Hypothalamus (tissue), 51 donors: ENCODE data around the gene MBLAC2.
A peak's percentile ranks its signal among the peaks of the same experiment; 100 is the strongest.

Source experiments
- DNase-seq, 51 donors: peaks; one replicate each; lab custom pipeline; 2025; lab: John Stamatoyannopoulos, UW

Gene MBLAC2

GRCh38 chr5:90472783-90473395 is 1.7 kb downstream of the MBLAC2 start:
- DNase-seq, result peak in 1 of 51 donors; percentile 50

DNA sequence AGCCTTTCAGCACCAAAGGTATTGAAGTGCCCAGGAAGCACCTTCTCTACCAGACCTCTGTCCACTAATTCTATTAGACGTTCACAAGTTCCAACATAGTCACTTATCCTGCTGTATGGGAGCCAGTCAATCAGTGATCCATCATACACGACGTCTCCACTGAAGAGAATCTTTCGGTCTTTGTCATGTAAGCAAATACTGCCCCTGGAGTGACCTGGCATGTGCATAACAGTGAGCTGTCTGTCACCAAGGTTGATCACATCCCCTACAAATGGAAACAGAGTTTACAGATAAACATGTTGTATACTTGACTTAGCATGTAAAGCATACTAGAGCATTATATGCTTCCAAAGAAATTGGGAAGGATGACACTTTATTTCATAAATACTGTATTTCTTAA is 13.3 kb downstream of the MBLAC2 start:
- DNase-seq, result no peak

GRCh38 chr5:90446961-90447360 is 27.6 kb downstream of the MBLAC2 start:
- no peak for DNase-seq

DNA sequence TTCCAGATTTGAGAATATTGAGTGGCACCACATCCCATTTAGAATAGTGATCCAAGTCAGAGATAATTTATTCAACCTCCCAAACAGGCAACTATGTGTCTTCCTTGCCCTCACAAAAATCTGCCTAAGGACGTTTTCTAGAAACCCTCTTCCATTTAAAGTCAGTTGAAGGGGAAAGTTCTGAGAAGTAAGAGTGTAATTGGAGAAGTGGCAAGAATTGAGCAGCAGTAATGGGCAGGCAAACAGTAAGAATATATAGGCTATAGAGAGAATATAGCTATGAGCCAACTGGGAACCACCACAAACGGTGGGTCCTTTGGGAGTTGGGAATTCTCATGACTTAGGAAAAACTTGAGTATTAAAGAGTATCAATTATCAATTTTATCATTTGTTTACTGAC is 33.9 kb downstream of the MBLAC2 start:
- no peak for DNase-seq

- DNase-seq, result no peak
Measured at GRCh38 chr5:90438100-90438499, 36.5 kb downstream of the MBLAC2 start.

GRCh38 chr5:90437663-90438062 is 36.9 kb downstream of the MBLAC2 start:
- no peak for DNase-seq

DNA sequence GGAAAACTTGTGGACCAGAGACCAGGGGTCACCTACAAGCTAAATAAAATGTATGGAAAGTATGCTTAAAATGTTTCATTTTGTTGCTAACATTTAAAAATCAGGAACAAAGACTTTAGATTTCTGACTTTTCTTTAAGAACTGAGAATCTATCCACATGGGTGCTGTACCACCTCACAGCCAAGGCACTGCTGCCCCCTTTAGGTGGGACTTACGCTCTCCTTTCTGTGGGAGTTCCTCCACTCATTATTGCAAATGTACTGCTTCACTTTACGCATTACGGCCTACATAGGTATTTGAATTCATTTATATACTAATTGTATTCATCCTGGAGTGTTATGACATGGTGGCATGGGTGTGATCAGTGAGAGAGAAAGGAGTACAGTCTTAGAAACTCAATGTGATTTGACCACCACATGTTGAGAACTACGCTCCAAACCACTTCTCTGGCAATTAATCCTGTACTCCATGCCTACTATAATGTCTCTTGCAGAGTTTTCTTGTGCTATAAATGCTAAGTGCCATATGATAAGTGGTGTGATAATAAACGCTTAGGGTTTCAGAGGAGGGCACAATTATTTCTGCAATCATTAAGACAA is 40.4 kb downstream of the MBLAC2 start:
- peak in 23 of 51 donors; percentile 1 to 46 (median 25) for DNase-seq

- no peak for DNase-seq
Measured at GRCh38 chr5:90424245-90424644, 50.3 kb downstream of the MBLAC2 start.

GRCh38 chr5:90421136-90421535 is 53.4 kb downstream of the MBLAC2 start:
- peak in 4 of 51 donors; percentile 3 to 6 (median 4) for DNase-seq

GRCh38 chr5:90418214-90418613 is 56.4 kb downstream of the MBLAC2 start:
- DNase-seq, result no peak

DNA sequence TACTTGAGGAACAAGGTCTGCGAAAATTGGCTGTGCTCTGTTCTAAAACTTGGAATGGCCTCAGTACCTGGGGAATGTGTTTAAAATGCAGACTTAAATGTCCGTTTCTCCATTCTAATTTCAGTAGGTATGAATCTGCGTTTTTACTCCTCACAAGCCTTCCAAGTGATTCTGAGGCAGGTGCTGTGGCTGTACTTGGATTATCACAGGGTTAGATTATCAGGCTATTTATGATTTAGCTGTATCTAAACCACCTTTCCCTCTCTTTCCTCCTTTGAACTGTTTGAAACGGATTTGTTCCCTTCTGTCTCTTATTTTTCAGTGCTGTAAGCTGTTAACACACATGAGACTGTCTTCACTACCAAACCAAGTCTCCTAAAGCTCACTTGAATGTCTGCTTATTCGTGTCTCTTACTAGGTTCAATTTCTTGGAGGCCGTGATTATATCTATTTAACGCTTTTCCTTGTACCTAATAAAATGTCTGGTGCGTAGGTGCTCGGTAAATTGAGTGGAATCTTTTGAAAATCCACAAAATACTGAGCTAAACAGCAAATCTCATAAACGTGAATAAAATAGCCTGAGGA is 64.3 kb downstream of the MBLAC2 start:
- peak in 1 of 51 donors; percentile 80 for DNase-seq

GRCh38 chr5:90409318-90410177 is 65.0 kb downstream of the MBLAC2 start, which contains the start of gene CETN3:
Gene CETN3, minus strand, starts transcription at chr5:90409756. Its CDS starts 95 bp downstream, at chr5:90409661.
- peak; percentile 61 to 100 (median 93) for DNase-seq

GRCh38 chr5:90408571-90409317 is 65.8 kb downstream of the MBLAC2 start:
- DNase-seq, result no peak
